Left lung (tissue), 10 donors: ENCODE results near the gene CLTC. TPM values are rescaled to one million over a fixed set of nuclear protein-coding genes. Genes with fewer than 3 reads are reported as not detected.
A peak's percentile ranks its signal among the peaks of the same experiment; 100 is the strongest.

ENCODE experiments used
- ATAC-seq: fragments of 200-7000 bp; cut with Tn5 transposase; one replicate; pipeline ENCODE4 v1.9.1; 2020; ENCODE audit warnings: moderate library complexity
- DNase-seq, 4 donors: peaks; one replicate each; pipeline ENCODE4 v3.0.0-alpha.2; 2013 to 2020
- H3K27ac ChIP-seq, 2 donors: fragments of 200-600 bp; sonication (generic) in 1 of 2; one replicate each; pipeline versions ENCODE4 v1.5.0 to v1.8.0; 2020 to 2021
- H3K27me3 ChIP-seq, 2 donors: fragments of 200-600 bp; sonication (generic) in 1 of 2; one replicate each; pipeline versions ENCODE4 v1.5.0 to v1.8.0; 2020 to 2021
- H3K36me3 ChIP-seq, 2 donors: fragments of 200-600 bp; sonication (generic) in 1 of 2; one replicate each; pipeline versions ENCODE4 v1.5.0 to v1.8.0; 2020 to 2021
- H3K4me1 ChIP-seq, 2 donors: fragments of 200-600 bp; one replicate each; pipeline ENCODE4 v1.8.0; 2021
- H3K4me3 ChIP-seq, 2 donors: fragments of 200-600 bp; sonication (generic) in 1 of 2; one replicate each; pipeline versions ENCODE4 v1.5.0 to v1.8.0; 2020 to 2021; ENCODE audit warnings: mild to moderate bottlenecking in 1 of 2
- H3K9me3 ChIP-seq, 2 donors: fragments of 200-600 bp; sonication (generic) in 1 of 2; one replicate each; pipeline versions ENCODE4 v1.5.0 to v1.8.0; 2020 to 2021
- CTCF ChIP-seq, 2 donors: fragments of 200-600 bp; sonication (generic) in 1 of 2; IDR thresholded peaks; one replicate each; pipeline versions ENCODE4 v1.5.0 to v1.8.0; 2021; ENCODE audit warnings: antibody characterized with exemption in 2 of 2
- intact Hi-C, 2 donors: fragments of 100-400 bp; cut with DNase I; formaldehyde crosslinking; loops; one replicate each; pipeline versions ENCODE4 v1.11.2 to v1.14.2; 2022
- polyA plus RNA-seq, 6 donors: library from polyadenylated mRNA; unstranded; fragments of 120-200 nt; gene quantifications; one replicate each; pipeline ENCODE4 v1.2.1, GENCODE V29; 2013; ENCODE audit not compliant: insufficient read length in 6 of 6
- total RNA-seq, 2 donors: library from RNA; stranded (reverse); fragmentation: NEBNext Ultra II Directional; extraction: Animal tissue kit (Norgen Biotek cat#: 25700); gene quantifications; one replicate each; pipeline ENCODE4 v1.2.1, GENCODE V29; 2021
- donor health status: DM: no; HTN: yes; CAD: no.
- donor health status: DM: no; HTN: no; CAD: no.

The CLTC gene
- total and polyA plus RNA-seq, 8 donors = 196 to 335 (median 246) TPM

- ATAC-seq = no peak
- Histone ChIP-seq H3K36me3 (peaks cover 5 to 67% of the 10 kb centered on the region in 2 donors), H3K9me3 (no peaks in the 10 kb centered on the region), H3K4me3 (no peak overlapping the region), H3K27me3 (no peaks in the 10 kb centered on the region), H3K27ac (no peak overlapping the region), H3K4me1 (peaks cover 0 to 15% of the 10 kb centered on the region in 2 donors)
- DNase-seq = no peak
- TF ChIP-seq CTCF (IDR thresholded peaks at IDR 0.05) = no peak
- intact Hi-C loops = no loop called here
Observed at GRCh38 chr17:59699786-59700185, 80.1 kb downstream of the CLTC start.

- H3K9me3 ChIP-seq = no peaks in the 10 kb centered on the region
- no peaks in the 10 kb centered on the region for H3K27me3 ChIP-seq
- intact Hi-C loops = no loop called here
- H3K27ac ChIP-seq = no peak overlapping the region
- no peak for ATAC-seq
- TF ChIP-seq CTCF (IDR thresholded peaks at IDR 0.05) = no peak
- H3K4me1 ChIP-seq = peaks cover 9 to 34% of the 10 kb centered on the region in 2 donors
- H3K4me3 ChIP-seq = no peak overlapping the region
- DNase-seq = no peak
- peaks cover 5 to 41% of the 10 kb centered on the region in 2 donors for H3K36me3 ChIP-seq
Observed at GRCh38 chr17:59702304-59702703, 82.6 kb downstream of the CLTC start.

GRCh38 chr17:59707149-59707970 is 87.7 kb downstream of the CLTC start, which contains the start of the genes PTRH2 and VMP1:
Gene PTRH2, minus strand, starts transcription at chr17:59707430. Its CDS starts 9,452 bp downstream, at chr17:59697978.
Gene VMP1, plus strand, starts transcription at chr17:59707654. Its CDS starts 23,793 bp downstream, at chr17:59731447.
- intact Hi-C loops = no loop called here
- DNase-seq (peak; percentile 98 to 100 (median 99)), ATAC-seq (peak; percentile 98)
- Histone ChIP-seq H3K36me3 (peaks cover 0 to 11% of the 10 kb centered on the region in 2 donors), H3K9me3 (no peaks in the 10 kb centered on the region), H3K4me3 (peak within 1 kb of the TSS; percentile 88 to 90), H3K27ac (peak within 1 kb of the TSS; percentile 90 to 98), H3K4me1 (peaks cover 19 to 77% of the 10 kb centered on the region in 2 donors), H3K27me3 (no peaks in the 10 kb centered on the region)
- TF ChIP-seq CTCF (IDR thresholded peaks at IDR 0.05) = no peak

GRCh38 chr17:59707971-59708430 is 88.3 kb downstream of the CLTC start:
- no peak for TF ChIP-seq CTCF (IDR thresholded peaks at IDR 0.05)
- H3K36me3 ChIP-seq = peaks cover 0 to 11% of the 10 kb centered on the region in 2 donors
- ATAC-seq (peak; percentile 15), DNase-seq (peak in 2 of 4 donors; percentile 14 to 23)
- peak overlapping the region; percentile 90 to 98 for H3K27ac ChIP-seq
- peak overlapping the region; percentile 88 to 90 for H3K4me3 ChIP-seq
- no peaks in the 10 kb centered on the region for H3K27me3 ChIP-seq
- intact Hi-C loops = no loop called here
- H3K4me1 ChIP-seq = peaks cover 19 to 83% of the 10 kb centered on the region in 2 donors
- H3K9me3 ChIP-seq = no peaks in the 10 kb centered on the region

- Histone ChIP-seq H3K36me3 (no peaks in the 10 kb centered on the region), H3K4me3 (no peak overlapping the region), H3K27me3 (no peaks in the 10 kb centered on the region), H3K9me3 (no peaks in the 10 kb centered on the region), H3K4me1 (peaks cover 10 to 49% of the 10 kb centered on the region in 2 donors), H3K27ac (no peak overlapping the region)
- intact Hi-C loops = no loop called here
- DNase-seq = no peak
- TF ChIP-seq CTCF (IDR thresholded peaks at IDR 0.05) = no peak
- no peak for ATAC-seq
Observed at GRCh38 chr17:59711936-59712335, 92.2 kb downstream of the CLTC start.
